IMR-90 (cell line): ENCODE data around the gene RBP2. TPM values are rescaled to one million over a fixed set of nuclear protein-coding genes. Genes with fewer than 3 reads are reported as not detected.

Experiments used
- ATAC-seq: fragments of 200-7000 bp; cut with Tn5 transposase; 2 replicates; pipeline ENCODE4 v1.9.1; 2020; ENCODE audit warnings: low read depth, mild to moderate bottlenecking, moderate library complexity
- BruUV-seq: library from RNA; stranded (reverse); fragments of 400-500 nt; replicated peaks from 2 replicates; lab custom pipeline; 2021; lab: Mats Ljungman, UMichigan
- CTCF ChIA-PET: fragments of 300-600 bp; formaldehyde crosslinking; extraction: SDS; loops from one replicate; lab custom pipeline; 2021; ENCODE audit warnings: antibody characterized with exemption; lab: Yijun Ruan, JAX
- POLR2A ChIA-PET: fragments of 300-600 bp; sonication (Branson Sonifier 250); formaldehyde crosslinking; loops from one replicate; lab custom pipeline; 2022; ENCODE audit warnings: antibody characterized with exemption; ENCODE audit not compliant: unreplicated experiment; lab: Charles Lee
- DNase-seq: peaks from one replicate; pipeline ENCODE4 v3.0.0; 2013
- H2AFZ ChIP-seq: replicated peaks from 2 replicates; pipeline ENCODE3; 2013; ENCODE audit warnings: low read length, mild to moderate bottlenecking; ENCODE audit not compliant: poor library complexity
- H2AK5ac ChIP-seq: 2 replicates; pipeline ENCODE4 v1.6.1; 2013; ENCODE audit warnings: low read depth, low read length, inconsistent platforms
- H2AK9ac ChIP-seq: replicated peaks from 2 replicates; pipeline ENCODE3; 2013; ENCODE audit warnings: mild to moderate bottlenecking, low read depth, low read length, moderate library complexity; ENCODE audit not compliant: poor library complexity
- H2BK120ac ChIP-seq: 2 replicates; pipeline ENCODE4 v1.6.1; 2013; ENCODE audit warnings: low read depth, low read length, inconsistent platforms
- H2BK15ac ChIP-seq: 3 replicates; pipeline ENCODE4 v1.6.1; 2013; ENCODE audit warnings: low read depth, low read length, inconsistent platforms
- H2BK20ac ChIP-seq: 2 replicates; pipeline ENCODE4 v1.6.1; 2013; ENCODE audit warnings: low read depth, mild to moderate bottlenecking, inconsistent platforms, low read length, moderate library complexity
- H2BK5ac ChIP-seq: 2 replicates; pipeline ENCODE4 v1.6.1; 2013; ENCODE audit warnings: mild to moderate bottlenecking, low read depth, low read length, inconsistent platforms; ENCODE audit not compliant: poor library complexity, severe bottlenecking
- H3K14ac ChIP-seq: replicated peaks from 2 replicates; pipeline ENCODE4 v1.6.1; 2013; ENCODE audit warnings: low read depth, low read length, inconsistent platforms
- H3K18ac ChIP-seq: 2 replicates; pipeline ENCODE4 v1.6.1; 2013; ENCODE audit warnings: low read depth, low read length, control low read depth
- H3K23ac ChIP-seq: 2 replicates; pipeline ENCODE4 v1.6.1; 2013; ENCODE audit warnings: low read depth, low read length, inconsistent platforms
- H3K27ac ChIP-seq: 2 replicates; pipeline ENCODE4 v1.5.1; 2013; ENCODE audit warnings: mild to moderate bottlenecking, control low read depth, low read length; ENCODE audit not compliant: insufficient read depth
- H3K27me3 ChIP-seq: 2 replicates; pipeline ENCODE4 v1.6.1; 2013; ENCODE audit warnings: low read length; ENCODE audit not compliant: control insufficient read depth, insufficient read depth
- H3K36me3 ChIP-seq: 2 replicates; pipeline ENCODE4 v1.6.1; 2013; ENCODE audit warnings: low read length, mixed read lengths; ENCODE audit not compliant: control insufficient read depth, insufficient read depth
- H3K4ac ChIP-seq: 2 replicates; pipeline ENCODE4 v1.6.1; 2013; ENCODE audit warnings: low read depth, low read length, inconsistent platforms
- H3K4me1 ChIP-seq: 2 replicates; pipeline ENCODE4 v1.6.1; 2013; ENCODE audit warnings: low read length, mixed read lengths; ENCODE audit not compliant: control insufficient read depth, insufficient read depth
- H3K4me2 ChIP-seq: 2 replicates; pipeline ENCODE4 v1.6.1; 2013; ENCODE audit warnings: low read depth, mild to moderate bottlenecking, control low read depth, low read length, moderate library complexity
- H3K4me3 ChIP-seq: 2 replicates; pipeline ENCODE4 v1.5.1; 2013; ENCODE audit warnings: low read depth, mild to moderate bottlenecking, control low read depth, low read length, moderate library complexity; ENCODE audit not compliant: insufficient read depth
- H3K56ac ChIP-seq: 2 replicates; pipeline ENCODE4 v1.6.1; 2013; ENCODE audit warnings: low read length, inconsistent platforms; ENCODE audit not compliant: insufficient read depth; ENCODE audit errors: extremely low read depth
- H3K79me1 ChIP-seq, 2 experiments: 2 replicates each; pipeline ENCODE4 v1.6.1; 2013; ENCODE audit warnings: low read length in 2 of 2, inconsistent platforms in 1 of 2, low read depth in 1 of 2
- H3K9ac ChIP-seq: 2 replicates; pipeline ENCODE4 v1.6.1; 2013; ENCODE audit warnings: low read depth, low read length, control low read depth
- H3K9me1 ChIP-seq: 2 replicates; pipeline ENCODE4 v1.6.1; 2013; ENCODE audit warnings: low read length, inconsistent platforms; ENCODE audit not compliant: insufficient read depth
- H3K9me3 ChIP-seq: 2 replicates; pipeline ENCODE4 v1.6.1; 2013; ENCODE audit warnings: low read length; ENCODE audit not compliant: control insufficient read depth, insufficient read depth
- H4K20me1 ChIP-seq: 2 replicates; pipeline ENCODE4 v1.6.1; 2013; ENCODE audit warnings: low read length, inconsistent platforms; ENCODE audit not compliant: insufficient read depth
- H4K5ac ChIP-seq: 2 replicates; pipeline ENCODE4 v1.6.1; 2013; ENCODE audit warnings: mild to moderate bottlenecking, low read depth, low read length, control low read depth
- H4K8ac ChIP-seq, 2 experiments: 2 replicates each; pipeline ENCODE4 v1.6.1; 2013; ENCODE audit warnings: low read depth in 2 of 2, low read length in 2 of 2, control low read depth in 1 of 2, inconsistent platforms in 1 of 2
- H4K91ac ChIP-seq: 2 replicates; pipeline ENCODE4 v1.6.1; 2013; ENCODE audit warnings: low read depth, low read length, inconsistent platforms; ENCODE audit not compliant: insufficient read depth
- CEBPB ChIP-seq: IDR thresholded peaks from 2 replicates; pipeline ENCODE4 v1.6.1; 2012; ENCODE audit warnings: low read depth, low read length, improper control_type of control experiment
- MAFK ChIP-seq: IDR thresholded peaks from 2 replicates; pipeline ENCODE4 v1.6.1; 2012; ENCODE audit warnings: low read depth, low read length, improper control_type of control experiment
- MAZ ChIP-seq: IDR thresholded peaks from 2 replicates; pipeline ENCODE4 v1.6.1; 2012; ENCODE audit warnings: low read depth, mild to moderate bottlenecking, low read length, improper control_type of control experiment, moderate library complexity, borderline replicate concordance
- MXI1 ChIP-seq: IDR thresholded peaks from 2 replicates; pipeline ENCODE4 v1.6.1; 2012; ENCODE audit warnings: low read depth, mild to moderate bottlenecking, low read length, moderate library complexity, borderline replicate concordance
- NFE2L2 ChIP-seq: fragments of 150-350 bp; IDR thresholded peaks from 2 replicates; pipeline ENCODE4 v1.6.1; 2016; ENCODE audit warnings: low read depth, mild to moderate bottlenecking, low read length
- POLR2A ChIP-seq: IDR thresholded peaks from 2 replicates; pipeline ENCODE4 v1.6.1; 2012; ENCODE audit warnings: mild to moderate bottlenecking, low read depth, low read length
- RCOR1 ChIP-seq: IDR thresholded peaks from 2 replicates; pipeline ENCODE4 v1.6.1; 2012; ENCODE audit warnings: mild to moderate bottlenecking, low read length, improper control_type of control experiment; ENCODE audit not compliant: insufficient replicate concordance
- dilution Hi-C: fragments of 300-500 bp; cut with HindIII; formaldehyde crosslinking; loops from one replicate; pipeline ENCODE4 v1.14.3; 2018; ENCODE audit warnings: low sequenced_read_pairs; ENCODE audit not compliant: unreplicated experiment
- in situ Hi-C: fragments of 300-500 bp; cut with MboI; formaldehyde crosslinking; loops from 3 replicates; pipeline ENCODE4 v1.14.3; 2019; ENCODE audit warnings: low sequenced_read_pairs, inconsistent platforms, mixed read lengths
- intact Hi-C: fragments of 100-400 bp; cut with micrococcal nuclease; formaldehyde crosslinking; loops from 2 replicates; pipeline ENCODE4 v1.10.0; 2022
- polyA plus RNA-seq, 3 experiments: library from polyadenylated mRNA; depleted of rRNA; stranded (reverse); fragments of >200 nt; gene quantifications; 2 replicates each; pipeline ENCODE4 v1.2.3, GENCODE V29; 2012; ENCODE audit warnings: low replicate concordance in 1 of 3
- total RNA-seq: library from RNA; depleted of rRNA; stranded (reverse); fragments of >200 nt; gene quantifications from 2 replicates; pipeline ENCODE4 v1.2.3, GENCODE V29; 2012
- TF ChIP-seq, protein P1 (sequence below): fragments of 150-350 bp; IDR thresholded peaks from 2 replicates; pipeline ENCODE4 v1.6.1; 2016; ENCODE audit warnings: low read depth, mild to moderate bottlenecking, low read length, moderate library complexity, borderline replicate concordance
- TF ChIP-seq, protein P2 (sequence below): conservative IDR thresholded peaks from 2 replicates; pipeline ENCODE4 v1.5.1; 2012; ENCODE audit warnings: mild to moderate bottlenecking, low read depth, low read length, improper control_type of control experiment
- TF ChIP-seq, protein P3 (sequence below): fragments of 150-350 bp; IDR thresholded peaks from 2 replicates; pipeline ENCODE4 v1.6.1; 2017; ENCODE audit warnings: mild to moderate bottlenecking, antibody characterized with exemption, low read length, low read depth

Gene RBP2
- total and polyA plus RNA-seq, 2 of the 4 experiments (the other 2 are of a cell fraction): not detected

DNA sequence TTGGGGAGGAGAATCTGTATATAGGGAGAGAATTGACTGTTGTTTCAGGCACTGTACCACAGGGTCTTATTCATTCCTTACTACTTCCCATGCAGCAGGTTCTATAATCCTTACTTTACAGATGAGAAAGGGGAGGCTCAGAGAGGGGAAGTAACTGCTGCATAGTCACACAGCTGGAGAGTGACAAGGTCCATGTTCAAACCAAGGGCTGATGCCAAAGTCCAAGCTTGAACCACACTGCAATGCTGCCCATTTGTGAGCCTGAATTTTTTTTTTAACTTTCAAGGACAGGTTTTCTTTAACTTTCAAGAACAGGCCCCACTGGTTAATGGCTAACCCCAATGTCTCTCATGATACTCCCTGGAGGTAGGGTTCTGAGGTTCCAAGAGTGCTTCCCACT, 26.2 kb downstream of the RBP2 start:
- no peak overlapping the region for H4K8ac ChIP-seq
- BruUV-seq: no TSS peak
- no peak overlapping the region for H3K56ac ChIP-seq
- no peak overlapping the region for H2BK15ac ChIP-seq
- no peak for DNase-seq
- no peak overlapping the region for H3K23ac ChIP-seq
- H3K4ac ChIP-seq: no peak overlapping the region
- H4K91ac ChIP-seq: no peak overlapping the region
- H3K27me3 ChIP-seq: no peaks in the 10 kb centered on the region; the same call in 1 of the 2 replicates
- no peaks in the 10 kb centered on the region for H3K79me1 ChIP-seq
- intact Hi-C loops (no loop called here), dilution Hi-C loops (no loop called here), in situ Hi-C loops (no loop called here)
- H3K36me3 ChIP-seq: no peaks in the 10 kb centered on the region
- no peak overlapping the region for H2AK5ac ChIP-seq
- TF ChIP-seq NFE2L2 (no peak), MAZ (no peak), MAFK (no peak), MXI1 (no peak), POLR2A (no peak), RCOR1 (no peak), CEBPB (no peak)
- TF ChIP-seq, protein P1, sequence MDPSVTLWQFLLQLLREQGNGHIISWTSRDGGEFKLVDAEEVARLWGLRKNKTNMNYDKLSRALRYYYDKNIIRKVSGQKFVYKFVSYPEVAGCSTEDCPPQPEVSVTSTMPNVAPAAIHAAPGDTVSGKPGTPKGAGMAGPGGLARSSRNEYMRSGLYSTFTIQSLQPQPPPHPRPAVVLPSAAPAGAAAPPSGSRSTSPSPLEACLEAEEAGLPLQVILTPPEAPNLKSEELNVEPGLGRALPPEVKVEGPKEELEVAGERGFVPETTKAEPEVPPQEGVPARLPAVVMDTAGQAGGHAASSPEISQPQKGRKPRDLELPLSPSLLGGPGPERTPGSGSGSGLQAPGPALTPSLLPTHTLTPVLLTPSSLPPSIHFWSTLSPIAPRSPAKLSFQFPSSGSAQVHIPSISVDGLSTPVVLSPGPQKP: no peak
- TF ChIP-seq, protein P2, sequence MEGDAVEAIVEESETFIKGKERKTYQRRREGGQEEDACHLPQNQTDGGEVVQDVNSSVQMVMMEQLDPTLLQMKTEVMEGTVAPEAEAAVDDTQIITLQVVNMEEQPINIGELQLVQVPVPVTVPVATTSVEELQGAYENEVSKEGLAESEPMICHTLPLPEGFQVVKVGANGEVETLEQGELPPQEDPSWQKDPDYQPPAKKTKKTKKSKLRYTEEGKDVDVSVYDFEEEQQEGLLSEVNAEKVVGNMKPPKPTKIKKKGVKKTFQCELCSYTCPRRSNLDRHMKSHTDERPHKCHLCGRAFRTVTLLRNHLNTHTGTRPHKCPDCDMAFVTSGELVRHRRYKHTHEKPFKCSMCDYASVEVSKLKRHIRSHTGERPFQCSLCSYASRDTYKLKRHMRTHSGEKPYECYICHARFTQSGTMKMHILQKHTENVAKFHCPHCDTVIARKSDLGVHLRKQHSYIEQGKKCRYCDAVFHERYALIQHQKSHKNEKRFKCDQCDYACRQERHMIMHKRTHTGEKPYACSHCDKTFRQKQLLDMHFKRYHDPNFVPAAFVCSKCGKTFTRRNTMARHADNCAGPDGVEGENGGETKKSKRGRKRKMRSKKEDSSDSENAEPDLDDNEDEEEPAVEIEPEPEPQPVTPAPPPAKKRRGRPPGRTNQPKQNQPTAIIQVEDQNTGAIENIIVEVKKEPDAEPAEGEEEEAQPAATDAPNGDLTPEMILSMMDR: no peak
- TF ChIP-seq, protein P3, sequence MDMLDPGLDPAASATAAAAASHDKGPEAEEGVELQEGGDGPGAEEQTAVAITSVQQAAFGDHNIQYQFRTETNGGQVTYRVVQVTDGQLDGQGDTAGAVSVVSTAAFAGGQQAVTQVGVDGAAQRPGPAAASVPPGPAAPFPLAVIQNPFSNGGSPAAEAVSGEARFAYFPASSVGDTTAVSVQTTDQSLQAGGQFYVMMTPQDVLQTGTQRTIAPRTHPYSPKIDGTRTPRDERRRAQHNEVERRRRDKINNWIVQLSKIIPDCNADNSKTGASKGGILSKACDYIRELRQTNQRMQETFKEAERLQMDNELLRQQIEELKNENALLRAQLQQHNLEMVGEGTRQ: no peak
- H2AFZ ChIP-seq: no peak overlapping the region
- no peak overlapping the region for H4K5ac ChIP-seq
- H3K14ac ChIP-seq: no peak overlapping the region
- no peaks in the 10 kb centered on the region for H3K4me1 ChIP-seq
- H3K18ac ChIP-seq: no peak overlapping the region
- H3K4me2 ChIP-seq: no peak overlapping the region
- no peak overlapping the region for H3K4me3 ChIP-seq
- ChIA-PET POLR2A (no interaction called here), CTCF (no interaction called here)
- no peaks in the 10 kb centered on the region for H3K9me1 ChIP-seq
- no peak overlapping the region for H3K27ac ChIP-seq
- no peak overlapping the region for H2BK120ac ChIP-seq
- no peak for ATAC-seq
- H4K20me1 ChIP-seq: no peaks in the 10 kb centered on the region
- no peak overlapping the region for H2BK5ac ChIP-seq
- no peaks in the 10 kb centered on the region for H3K9me3 ChIP-seq
- H2BK20ac ChIP-seq: no peak overlapping the region
- H3K9ac ChIP-seq: no peak overlapping the region
- H2AK9ac ChIP-seq: no peak overlapping the region
